Activated naive CD8-positive, alpha-beta T cell treated with anti-CD3 and anti-CD28 coated beads, Interleukin-2, amount 50 U/mL, for 24 hours (primary cell): ENCODE data around the gene STAG2.

Experiments
- ATAC-seq: fragments of 150-1000 bp; cut with Tn5 transposase; one replicate; pipeline ENCODE4 v1.10.0; 2021
- DNase-seq: peaks from one replicate; pipeline ENCODE4 v3.0.0; 2021
- H3K27ac Mint-ChIP-seq: one replicate; pipeline ENCODE4 v1.8.0; 2021; ENCODE audit warnings: mild to moderate bottlenecking, mixed read lengths
- H3K27me3 Mint-ChIP-seq: one replicate; pipeline ENCODE4 v1.8.0; 2021; ENCODE audit warnings: mixed read lengths
- H3K36me3 Mint-ChIP-seq: one replicate; pipeline ENCODE4 v1.8.0; 2021; ENCODE audit warnings: low read depth, mixed read lengths
- H3K4me1 Mint-ChIP-seq: one replicate; pipeline ENCODE4 v1.8.0; 2021; ENCODE audit warnings: mixed read lengths
- H3K4me3 Mint-ChIP-seq: one replicate; pipeline ENCODE4 v1.8.0; 2021; ENCODE audit warnings: mild to moderate bottlenecking, moderate library complexity, mixed read lengths
- H3K9me3 Mint-ChIP-seq: one replicate; pipeline ENCODE4 v1.8.0; 2021; ENCODE audit warnings: mixed read lengths

Gene STAG2

DNA sequence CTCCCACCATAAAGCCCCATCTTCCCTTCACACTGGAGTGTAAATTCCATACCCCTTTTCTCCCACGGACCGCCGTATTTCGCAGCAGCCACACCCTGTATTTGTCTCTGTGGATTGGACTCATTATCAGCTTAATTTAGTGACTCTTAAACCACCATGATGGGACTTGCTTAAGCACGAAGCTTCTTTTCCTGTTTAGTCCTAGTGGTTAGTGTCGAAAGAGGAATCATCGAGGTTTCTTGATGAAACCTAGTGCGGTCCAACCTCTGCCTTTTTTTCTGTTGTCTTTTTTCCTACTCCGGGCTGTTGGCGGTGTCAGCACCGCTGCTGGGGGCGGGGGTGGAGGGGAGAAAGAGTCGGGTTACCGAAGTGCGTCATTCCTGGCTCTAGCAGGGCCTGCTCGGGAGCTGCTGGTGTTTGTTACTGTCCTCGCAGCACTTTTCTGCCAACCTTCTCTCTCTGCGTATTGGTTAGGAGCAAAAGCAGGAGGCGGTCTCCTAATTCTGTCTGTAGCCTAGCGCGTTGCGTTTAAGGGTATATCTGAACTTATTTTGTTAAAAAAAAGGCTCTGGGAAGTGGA is 1.4 kb downstream of the STAG2 start:
- Mint-ChIP-seq H3K9me3 (no peaks in the 10 kb centered on the region), H3K27me3 (peaks cover 4% of the 10 kb centered on the region), H3K4me3 (peak overlapping the region; percentile 91), H3K36me3 (peaks cover 14% of the 10 kb centered on the region), H3K27ac (peak overlapping the region; percentile 97), H3K4me1 (peaks cover 44% of the 10 kb centered on the region)
- ATAC-seq = peak; percentile 84
- DNase-seq = peak; percentile 79

DNA sequence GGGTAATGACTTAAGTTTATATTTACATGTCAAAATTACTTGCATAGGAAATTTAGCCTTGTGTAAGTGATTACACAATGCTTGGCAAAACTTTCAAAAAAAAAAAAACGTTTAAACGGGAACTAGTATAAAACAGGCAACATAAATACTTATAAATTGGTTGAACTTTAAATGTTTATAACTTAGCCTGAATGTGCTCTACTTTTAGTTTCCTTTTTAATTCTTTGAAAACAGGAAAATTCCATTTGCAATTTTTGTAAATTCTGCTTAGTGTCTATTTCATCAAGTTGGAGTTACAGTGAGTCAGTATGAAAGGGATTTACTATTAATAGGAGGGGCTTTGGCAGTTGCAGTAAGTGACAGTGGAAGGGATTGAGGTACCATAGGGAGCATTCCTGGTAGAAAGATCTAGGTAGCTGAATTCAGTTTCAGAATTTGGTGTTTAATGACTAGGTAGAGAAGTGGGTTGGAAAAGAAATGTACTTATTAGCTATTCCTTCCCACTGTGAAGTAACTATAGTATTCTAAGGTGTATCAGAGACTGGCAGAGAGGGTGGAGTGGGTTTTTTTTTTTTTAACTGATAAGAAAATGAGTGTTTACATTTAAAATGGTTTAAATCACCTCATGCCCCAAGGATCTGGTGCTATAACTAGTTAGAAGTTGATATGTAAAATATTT is 2.8 kb downstream of the STAG2 start:
- ATAC-seq (no peak), DNase-seq (no peak)
- peaks cover 16% of the 10 kb centered on the region for H3K36me3 Mint-ChIP-seq
- no peaks in the 10 kb centered on the region for H3K9me3 Mint-ChIP-seq
- H3K4me3 Mint-ChIP-seq = peak overlapping the region; percentile 91
- H3K4me1 Mint-ChIP-seq = peaks cover 54% of the 10 kb centered on the region
- peak overlapping the region; percentile 97 for H3K27ac Mint-ChIP-seq
- H3K27me3 Mint-ChIP-seq = peaks cover 4% of the 10 kb centered on the region

GRCh38 chrX:123965712-123966111 is 4.2 kb downstream of the STAG2 start:
- no peak for DNase-seq
- Mint-ChIP-seq H3K27me3 (no peaks in the 10 kb centered on the region), H3K27ac (no peak overlapping the region), H3K4me3 (no peak overlapping the region), H3K9me3 (no peaks in the 10 kb centered on the region), H3K4me1 (peaks cover 61% of the 10 kb centered on the region), H3K36me3 (peaks cover 21% of the 10 kb centered on the region)
- no peak for ATAC-seq

DNA sequence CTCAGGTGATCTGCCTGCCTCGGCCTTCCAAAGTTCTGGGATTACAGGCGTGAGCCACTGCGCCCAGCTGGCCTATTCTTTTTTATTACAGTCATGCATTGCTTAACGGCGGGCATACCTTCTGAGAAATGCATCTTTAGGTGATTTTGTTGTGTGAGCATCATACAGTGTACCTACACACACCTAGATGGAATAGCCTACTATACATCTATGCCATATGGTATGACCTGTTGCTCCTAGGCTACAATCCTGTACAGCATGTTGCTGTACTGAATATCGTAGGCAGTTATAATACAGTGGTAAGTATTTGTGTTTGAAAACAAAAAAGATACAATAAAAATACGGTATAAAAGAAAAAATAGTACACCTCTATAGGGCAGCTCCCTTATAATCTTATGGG is 6.0 kb downstream of the STAG2 start:
- peaks cover 73% of the 10 kb centered on the region for H3K4me1 Mint-ChIP-seq
- H3K4me3 Mint-ChIP-seq = no peak overlapping the region

DNA sequence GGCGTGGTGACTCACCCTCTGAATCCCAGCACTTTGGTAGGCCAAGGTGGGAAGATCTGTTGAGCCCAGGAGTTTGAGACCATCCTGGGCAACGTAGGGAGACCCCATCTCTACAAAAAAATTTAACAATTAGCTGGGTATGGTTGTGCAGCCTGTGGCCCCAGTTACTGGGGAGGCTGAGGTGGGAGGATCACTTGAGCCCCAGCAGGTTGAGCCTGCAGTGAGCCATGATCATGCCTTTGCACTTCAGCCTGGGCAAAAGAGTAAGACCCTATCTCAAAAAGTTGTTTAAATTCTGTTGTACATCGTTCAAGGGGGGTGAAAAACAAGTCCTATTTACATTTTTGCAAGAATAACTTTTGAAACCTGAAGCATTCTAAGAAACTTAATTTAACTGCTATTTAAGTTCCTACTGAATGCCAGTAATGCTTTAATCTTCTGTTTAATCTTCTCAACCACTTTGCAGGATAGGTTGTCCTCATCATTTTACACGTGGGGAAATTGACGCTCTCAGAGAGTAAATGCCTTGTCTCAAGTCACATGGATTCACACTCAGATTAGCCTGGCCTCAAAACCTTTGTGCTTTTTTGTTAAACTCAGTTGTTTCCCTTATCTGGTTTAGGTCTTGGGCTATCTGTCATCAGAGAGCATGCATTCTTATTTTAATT is 7.0 kb downstream of the STAG2 start:
- ATAC-seq (no peak), DNase-seq (no peak)
- no peaks in the 10 kb centered on the region for H3K9me3 Mint-ChIP-seq
- H3K4me3 Mint-ChIP-seq = no peak overlapping the region
- H3K27ac Mint-ChIP-seq = no peak overlapping the region
- peaks cover 20% of the 10 kb centered on the region for H3K36me3 Mint-ChIP-seq
- H3K4me1 Mint-ChIP-seq = peaks cover 75% of the 10 kb centered on the region
- no peaks in the 10 kb centered on the region for H3K27me3 Mint-ChIP-seq

More for the DNA sequence above, 6.0 kb downstream of the STAG2 start:
- Mint-ChIP-seq H3K9me3 (no peaks in the 10 kb centered on the region), H3K27me3 (no peaks in the 10 kb centered on the region), H3K36me3 (peaks cover 24% of the 10 kb centered on the region), H3K27ac (no peak overlapping the region)
- no peak for ATAC-seq
- DNase-seq = no peak

- no peak for DNase-seq
- no peaks in the 10 kb centered on the region for H3K27me3 Mint-ChIP-seq
- H3K4me1 Mint-ChIP-seq = peaks cover 67% of the 10 kb centered on the region
- no peak overlapping the region for H3K4me3 Mint-ChIP-seq
- H3K36me3 Mint-ChIP-seq = peaks cover 11% of the 10 kb centered on the region
- no peaks in the 10 kb centered on the region for H3K9me3 Mint-ChIP-seq
- H3K27ac Mint-ChIP-seq = peak overlapping the region; percentile 64
- no peak for ATAC-seq
Observed at GRCh38 chrX:123971982-123972381, 10.5 kb downstream of the STAG2 start.

GRCh38 chrX:123973921-123974320 is 12.4 kb downstream of the STAG2 start:
- ATAC-seq (no peak), DNase-seq (no peak)
- H3K4me3 Mint-ChIP-seq = no peak overlapping the region
- H3K36me3 Mint-ChIP-seq = peaks cover 10% of the 10 kb centered on the region
- H3K4me1 Mint-ChIP-seq = peaks cover 62% of the 10 kb centered on the region
- H3K9me3 Mint-ChIP-seq = no peaks in the 10 kb centered on the region
- no peaks in the 10 kb centered on the region for H3K27me3 Mint-ChIP-seq
- H3K27ac Mint-ChIP-seq = no peak overlapping the region

DNA sequence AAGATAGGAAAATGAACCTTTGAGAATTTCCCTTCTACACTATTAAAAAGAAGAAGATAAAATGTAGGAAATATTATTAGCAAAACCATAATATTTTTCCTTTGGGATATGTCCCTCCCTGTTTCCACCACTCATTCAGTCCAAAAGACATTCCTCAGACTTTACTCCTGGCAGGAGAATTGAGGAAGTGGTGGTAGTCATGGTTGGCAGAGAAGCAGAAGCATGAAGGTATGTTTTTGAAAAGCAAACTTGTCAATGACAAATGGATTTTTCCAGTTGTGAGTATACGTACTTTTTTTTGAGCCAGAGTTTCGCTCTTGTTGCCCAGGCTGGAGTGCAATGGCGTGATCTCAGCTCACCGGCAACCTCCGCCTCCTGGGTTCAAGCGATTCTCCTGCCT is 13.7 kb downstream of the STAG2 start:
- Mint-ChIP-seq H3K9me3 (no peaks in the 10 kb centered on the region), H3K4me1 (peaks cover 62% of the 10 kb centered on the region), H3K36me3 (peaks cover 5% of the 10 kb centered on the region), H3K27ac (no peak overlapping the region), H3K4me3 (no peak overlapping the region), H3K27me3 (no peaks in the 10 kb centered on the region)
- DNase-seq (no peak), ATAC-seq (no peak)

DNA sequence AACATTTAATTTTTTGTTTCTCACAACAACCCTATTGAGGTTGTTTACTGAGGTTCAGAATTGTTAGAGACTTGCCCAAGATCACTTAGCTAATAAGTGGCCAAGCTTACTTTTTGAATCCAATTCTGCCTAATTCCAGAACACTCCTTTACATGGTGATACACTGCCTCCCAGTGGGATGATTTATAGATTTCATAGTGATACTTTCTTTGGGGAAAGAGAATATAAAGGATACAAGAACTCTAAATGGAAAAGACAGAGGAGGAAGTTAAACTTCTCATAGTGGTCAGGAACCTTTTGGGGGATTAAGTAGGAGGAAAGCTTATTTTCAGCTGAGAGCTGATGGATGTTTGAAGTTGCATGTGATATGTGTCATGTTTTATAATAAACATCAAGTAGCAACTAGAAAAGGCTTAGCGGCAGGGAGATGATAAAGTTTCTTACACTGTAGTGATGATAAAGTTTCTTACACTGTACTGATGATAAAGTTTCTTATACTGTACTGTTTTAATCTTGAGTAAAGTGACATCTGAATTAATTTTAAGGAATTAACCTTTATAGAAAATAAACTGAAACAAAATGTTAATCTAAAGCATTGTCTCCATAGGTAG is 15.3 kb downstream of the STAG2 start:
- Mint-ChIP-seq H3K4me1 (peaks cover 62% of the 10 kb centered on the region), H3K4me3 (no peak overlapping the region), H3K27me3 (no peaks in the 10 kb centered on the region), H3K9me3 (no peaks in the 10 kb centered on the region), H3K27ac (no peak overlapping the region), H3K36me3 (peaks cover 2% of the 10 kb centered on the region)
- DNase-seq (no peak), ATAC-seq (no peak)

DNA sequence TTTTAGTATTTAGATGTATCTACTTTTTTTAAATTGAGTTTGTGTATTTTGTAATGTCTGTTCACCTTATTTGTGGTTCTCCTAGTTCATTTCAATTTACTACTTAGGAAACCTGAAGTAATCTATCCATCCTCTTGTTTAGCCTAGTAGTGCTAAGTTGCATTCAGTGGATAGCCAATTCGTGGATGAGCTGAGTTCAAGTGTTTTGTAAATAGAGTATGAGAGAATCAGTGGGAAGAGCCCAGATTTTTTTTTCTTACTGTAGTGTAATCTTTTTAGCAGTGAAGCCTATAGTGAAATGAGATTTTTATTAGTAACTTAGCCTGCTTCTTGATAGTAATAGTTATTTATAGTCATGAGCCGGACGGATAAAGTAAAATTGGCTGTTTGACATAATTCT is 21.7 kb downstream of the STAG2 start:
- ATAC-seq (no peak), DNase-seq (no peak)
- Mint-ChIP-seq H3K27ac (no peak overlapping the region), H3K4me3 (no peak overlapping the region), H3K4me1 (peaks cover 59% of the 10 kb centered on the region), H3K36me3 (peaks cover 4% of the 10 kb centered on the region), H3K9me3 (no peaks in the 10 kb centered on the region), H3K27me3 (no peaks in the 10 kb centered on the region)

DNA sequence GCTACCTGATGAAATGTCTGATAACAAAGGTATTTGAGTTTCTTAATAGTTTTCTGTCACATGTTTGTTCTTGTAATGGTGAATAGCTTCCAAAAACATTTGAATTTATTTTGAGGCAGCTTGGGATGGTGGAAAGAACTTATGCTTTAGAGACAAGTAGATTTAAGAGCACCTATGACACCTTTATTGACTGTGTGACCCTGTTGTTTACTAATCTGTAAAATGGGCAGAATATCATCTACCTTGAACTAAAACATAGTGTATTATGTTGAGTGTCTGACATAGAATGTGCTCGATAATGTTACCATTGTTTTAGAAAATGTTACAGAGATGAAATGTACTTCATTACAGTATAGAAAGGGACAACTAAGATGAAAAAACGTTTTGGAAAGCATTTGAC is 24.9 kb downstream of the STAG2 start:
- Mint-ChIP-seq H3K27me3 (no peaks in the 10 kb centered on the region), H3K36me3 (peaks cover 4% of the 10 kb centered on the region), H3K9me3 (no peaks in the 10 kb centered on the region), H3K4me1 (peaks cover 59% of the 10 kb centered on the region), H3K4me3 (no peak overlapping the region), H3K27ac (no peak overlapping the region)
- DNase-seq (no peak), ATAC-seq (no peak)

GRCh38 chrX:123988423-123989111 is 27.1 kb downstream of the STAG2 start:
- ATAC-seq (no peak), DNase-seq (no peak)
- H3K4me3 Mint-ChIP-seq = no peak overlapping the region
- H3K27me3 Mint-ChIP-seq = no peaks in the 10 kb centered on the region
- peak overlapping the region; percentile 9 for H3K27ac Mint-ChIP-seq
- H3K36me3 Mint-ChIP-seq = peaks cover 6% of the 10 kb centered on the region
- no peaks in the 10 kb centered on the region for H3K9me3 Mint-ChIP-seq
- H3K4me1 Mint-ChIP-seq = peaks cover 55% of the 10 kb centered on the region

DNA sequence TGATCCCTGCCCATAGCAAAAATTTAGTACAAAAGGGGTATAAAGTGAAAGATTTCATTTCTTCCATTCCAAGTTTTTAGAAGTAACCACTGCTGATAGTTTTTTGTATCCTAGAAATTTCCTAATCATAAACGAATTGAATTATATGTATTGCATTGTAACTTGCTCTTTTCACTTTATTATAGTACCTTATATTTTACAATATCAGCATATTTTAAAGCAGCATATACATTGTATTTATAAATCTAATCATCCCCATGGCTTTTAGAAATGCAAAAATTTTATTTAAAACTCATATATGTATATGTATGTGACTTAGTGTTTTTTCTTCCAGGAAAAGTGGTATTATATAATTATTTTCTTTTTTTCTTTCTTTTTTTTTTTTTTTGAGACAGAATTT is 27.7 kb downstream of the STAG2 start:
- no peaks in the 10 kb centered on the region for H3K27me3 Mint-ChIP-seq
- peaks cover 6% of the 10 kb centered on the region for H3K36me3 Mint-ChIP-seq
- no peak overlapping the region for H3K27ac Mint-ChIP-seq
- peaks cover 57% of the 10 kb centered on the region for H3K4me1 Mint-ChIP-seq
- H3K4me3 Mint-ChIP-seq = no peak overlapping the region
- H3K9me3 Mint-ChIP-seq = no peaks in the 10 kb centered on the region
- no peak for ATAC-seq
- no peak for DNase-seq

GRCh38 chrX:123990169-123990568 is 28.7 kb downstream of the STAG2 start:
- DNase-seq (no peak), ATAC-seq (no peak)
- Mint-ChIP-seq H3K36me3 (peaks cover 6% of the 10 kb centered on the region), H3K9me3 (no peaks in the 10 kb centered on the region), H3K27ac (peak overlapping the region; percentile 6), H3K4me3 (peak overlapping the region; percentile 6), H3K4me1 (peaks cover 63% of the 10 kb centered on the region), H3K27me3 (no peaks in the 10 kb centered on the region)
